NOMO-1 (cell line): ENCODE measurements around the gene AKT3.
"Not testable (repeated sequence)": the region's sequence is repeated elsewhere in the genome, so short reads cannot be mapped to it uniquely, and the experiment has no call there.

Source experiments
- DNase-seq, 2 experiments: peaks; one replicate each; lab custom pipeline; 2025; ENCODE audit not compliant: unreplicated experiment in 2 of 2; lab: John Stamatoyannopoulos, UW

AKT3 gene

DNA sequence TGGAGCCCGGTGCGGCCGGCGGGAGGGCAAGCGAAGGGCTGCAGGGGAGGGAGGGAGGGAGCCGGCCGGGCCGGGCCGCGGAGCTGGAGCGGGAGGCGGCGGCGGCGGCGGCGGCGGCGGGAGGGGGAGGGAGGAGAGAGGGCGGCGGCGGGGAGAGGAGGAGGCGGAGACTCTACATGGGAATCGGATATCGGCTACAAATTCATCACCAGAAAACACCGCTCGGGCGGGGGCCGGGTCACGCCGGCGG lies at the start of gene AKT3:
AKT3 (minus strand) TSS at position 42 of the 250 bp plus-strand sequence. CDS start 7,073 bp downstream, outside the sequence.
- peak; percentile 57 to 63 for DNase-seq

DNA sequence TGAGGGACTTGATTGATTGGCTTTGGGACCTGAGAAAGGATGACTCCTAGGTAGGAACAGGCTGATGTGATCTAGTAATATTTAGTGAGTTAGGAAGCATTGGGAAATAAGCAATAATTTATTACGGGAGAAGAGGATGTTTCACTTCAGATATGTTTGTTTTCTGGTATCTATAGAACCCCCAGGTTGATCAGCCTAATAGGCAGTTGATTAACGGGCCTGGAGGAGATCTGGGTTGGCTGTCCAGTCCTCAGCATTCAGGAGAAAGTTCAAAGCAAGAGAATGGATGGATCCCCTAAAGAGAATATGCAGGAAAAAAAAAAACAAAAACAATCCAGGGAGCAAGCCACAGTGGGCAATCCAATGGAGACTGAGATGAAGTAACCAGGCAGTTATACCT lies 48.2 kb upstream of the AKT3 start:
- no peak for DNase-seq

DNA sequence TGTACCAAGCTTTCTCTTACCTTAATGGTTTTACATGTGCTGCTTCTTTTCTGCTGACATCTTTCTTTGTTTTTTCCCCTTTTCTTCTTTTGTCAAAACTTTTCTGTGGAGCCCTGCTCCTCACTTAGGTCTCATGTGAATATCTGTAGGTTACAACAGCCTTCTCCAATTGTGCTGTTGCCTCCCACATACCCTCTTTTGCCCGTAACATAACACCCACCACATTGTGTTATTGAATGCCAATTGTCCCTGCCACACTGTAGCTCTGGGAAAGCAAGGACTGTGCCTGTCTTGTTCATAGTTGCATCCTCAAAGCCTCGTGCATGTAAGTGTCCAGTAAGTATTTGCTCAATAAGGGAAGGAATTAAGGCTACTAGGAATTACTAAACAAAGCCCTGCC lies 46.3 kb upstream of the AKT3 start:
- no peak for DNase-seq

DNA sequence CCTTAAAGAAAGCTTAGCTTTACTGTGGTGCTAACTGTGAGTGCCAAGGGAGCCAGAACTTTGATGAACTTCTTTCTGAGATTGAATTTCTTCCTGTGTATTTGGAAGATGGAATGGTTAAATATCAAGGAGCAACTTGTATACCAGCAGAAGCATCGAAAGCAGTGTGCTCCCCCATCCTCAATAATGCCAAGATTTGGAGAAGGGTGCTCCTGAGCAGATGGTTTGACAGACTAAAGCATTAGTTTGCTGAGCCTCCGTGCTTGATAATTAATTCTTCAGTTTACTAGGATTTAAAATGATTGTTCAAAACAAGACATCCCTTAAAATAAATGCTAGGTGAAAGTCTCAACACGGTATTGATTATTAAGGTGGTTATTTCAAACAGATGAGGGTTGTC lies 42.4 kb upstream of the AKT3 start:
- DNase-seq: no peak

DNA sequence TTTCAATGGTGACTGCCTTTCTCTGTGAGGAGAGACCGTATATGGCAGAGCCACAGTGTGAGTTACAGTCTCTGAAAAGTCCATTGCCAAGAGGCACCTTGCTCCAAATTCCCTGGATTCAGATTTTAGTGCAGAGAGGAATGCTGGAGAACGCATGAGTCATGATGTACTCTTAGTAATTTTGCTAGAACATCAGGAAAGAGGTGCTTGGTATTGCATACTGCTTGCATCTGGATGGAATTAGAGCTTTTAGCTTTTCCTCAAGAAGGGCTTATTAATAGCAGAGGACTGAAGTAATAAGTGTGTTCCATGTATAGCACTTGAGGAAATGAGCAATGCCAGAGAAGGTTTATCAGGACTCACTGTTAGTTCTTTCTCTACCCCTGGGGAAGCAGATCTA lies 40.5 kb upstream of the AKT3 start:
- DNase-seq: no peak

DNA sequence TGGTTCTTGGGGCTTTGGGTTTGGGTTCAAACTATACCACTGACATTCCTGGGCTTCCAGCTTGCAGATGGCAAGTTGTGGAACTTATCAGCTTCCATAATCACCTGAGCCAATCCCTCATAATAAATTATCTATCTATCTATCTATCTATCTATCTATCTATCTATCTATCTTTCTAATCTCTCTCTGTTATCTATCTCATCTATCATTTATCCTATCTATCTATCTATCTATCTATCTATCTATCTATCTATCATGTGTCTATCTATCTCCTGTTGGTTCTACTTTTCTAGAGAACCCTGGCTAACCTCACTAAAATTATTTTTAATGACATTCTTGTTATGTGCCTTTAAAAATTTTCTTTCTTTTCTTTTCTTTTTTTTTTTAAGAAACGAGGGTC lies 35.8 kb upstream of the AKT3 start:
- no peak for DNase-seq

GRCh38 chr1:243884603-243885002 lies 34.6 kb upstream of the AKT3 start:
- no peak for DNase-seq

- no peak for DNase-seq
Observed at GRCh38 chr1:243883551-243883950, 33.5 kb upstream of the AKT3 start.

GRCh38 chr1:243882276-243882675 lies 32.2 kb upstream of the AKT3 start:
- no peak for DNase-seq

GRCh38 chr1:243877058-243877457 lies 27.0 kb upstream of the AKT3 start:
- not testable (repeated sequence) for DNase-seq

GRCh38 chr1:243855616-243856318 lies 5.7 kb upstream of the AKT3 start:
- no peak for DNase-seq

DNA sequence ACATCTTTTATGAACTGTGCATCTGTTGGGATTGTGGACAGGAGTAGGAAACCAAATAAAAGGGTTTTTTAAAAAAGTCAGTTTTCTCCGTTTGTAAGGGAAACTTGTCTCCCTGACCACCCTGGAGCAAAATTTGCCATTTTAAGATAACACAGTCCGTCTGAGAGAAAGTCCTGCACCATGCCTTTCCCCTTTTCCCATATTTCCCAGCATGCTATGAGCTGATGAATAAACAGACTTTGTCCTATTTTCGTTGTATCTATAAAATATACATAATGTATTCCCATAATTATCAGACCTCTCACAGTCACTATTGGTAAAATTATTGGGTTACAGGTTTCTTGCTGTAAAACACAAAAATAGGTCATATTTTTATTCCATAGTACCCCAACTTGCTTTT lies 1.7 kb upstream of the AKT3 start:
- no peak for DNase-seq

DNA sequence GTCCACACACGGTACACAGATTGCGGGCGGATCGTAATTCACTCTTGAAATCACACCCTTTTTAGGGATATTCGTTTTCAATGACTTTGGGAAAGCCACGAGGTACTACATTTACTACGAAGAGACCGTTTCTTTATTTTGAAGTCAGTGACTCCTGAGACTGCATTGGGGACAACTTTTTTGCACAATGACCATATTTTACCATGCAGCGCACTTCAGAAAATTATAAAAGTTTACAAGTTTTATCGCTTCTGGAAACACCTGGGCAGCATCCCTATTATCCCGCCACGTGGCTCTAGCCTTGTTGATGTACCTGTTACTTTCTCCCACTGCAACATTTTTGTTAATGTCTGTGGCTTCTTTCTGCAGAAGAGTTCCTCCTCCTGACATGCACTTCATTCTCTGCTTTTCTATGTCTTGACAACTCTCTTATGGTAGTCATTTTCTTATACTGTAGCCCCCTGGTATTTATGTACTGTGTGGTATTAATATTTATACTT lies 1.3 kb upstream of the AKT3 start:
- DNase-seq: no peak

GRCh38 chr1:243850452-243851256 lies 611 bp upstream of the AKT3 start:
- DNase-seq: peak; percentile 57 to 63

DNA sequence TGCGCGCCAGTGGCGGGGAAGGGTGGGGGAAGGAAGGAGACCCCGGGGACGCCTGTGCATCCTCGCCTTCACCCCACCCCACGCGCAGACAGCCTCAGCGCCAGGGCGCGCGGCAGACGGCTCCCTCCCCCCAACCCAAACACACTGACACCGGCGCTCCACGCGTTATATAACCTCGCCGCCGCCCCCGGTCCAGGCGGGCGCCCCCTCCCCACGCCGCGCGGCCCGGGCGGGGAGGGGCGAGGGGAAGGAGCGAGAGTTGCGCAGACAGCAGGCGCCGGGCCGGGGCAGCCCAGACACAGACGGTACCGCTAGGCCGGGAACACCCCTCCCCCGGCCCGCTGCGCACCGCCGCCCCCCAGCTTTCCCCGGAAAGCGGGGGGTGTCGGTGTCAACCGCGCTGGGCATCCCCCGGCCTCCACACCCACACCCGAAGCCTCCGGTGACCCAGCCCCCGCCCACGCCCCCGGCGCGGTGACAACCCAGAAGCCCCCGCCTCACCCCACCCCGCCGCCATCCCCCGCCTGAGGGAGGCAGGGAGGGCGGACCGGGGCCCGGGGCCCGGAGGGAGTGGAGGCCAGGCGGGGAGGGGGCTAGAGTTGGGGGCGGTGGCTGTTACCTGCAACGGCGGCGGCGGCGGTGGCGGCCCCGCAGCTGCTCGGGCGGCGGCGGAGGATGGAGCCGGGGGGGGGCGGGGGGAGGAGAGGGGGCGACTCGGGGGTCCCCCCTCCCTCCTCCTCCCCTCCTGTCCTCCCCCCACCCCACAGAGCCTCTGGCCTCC lies 432 bp downstream of the AKT3 start:
- no peak for DNase-seq

GRCh38 chr1:243848858-243849420 lies 1.1 kb downstream of the AKT3 start:
- peak; percentile 38 to 56 for DNase-seq

DNA sequence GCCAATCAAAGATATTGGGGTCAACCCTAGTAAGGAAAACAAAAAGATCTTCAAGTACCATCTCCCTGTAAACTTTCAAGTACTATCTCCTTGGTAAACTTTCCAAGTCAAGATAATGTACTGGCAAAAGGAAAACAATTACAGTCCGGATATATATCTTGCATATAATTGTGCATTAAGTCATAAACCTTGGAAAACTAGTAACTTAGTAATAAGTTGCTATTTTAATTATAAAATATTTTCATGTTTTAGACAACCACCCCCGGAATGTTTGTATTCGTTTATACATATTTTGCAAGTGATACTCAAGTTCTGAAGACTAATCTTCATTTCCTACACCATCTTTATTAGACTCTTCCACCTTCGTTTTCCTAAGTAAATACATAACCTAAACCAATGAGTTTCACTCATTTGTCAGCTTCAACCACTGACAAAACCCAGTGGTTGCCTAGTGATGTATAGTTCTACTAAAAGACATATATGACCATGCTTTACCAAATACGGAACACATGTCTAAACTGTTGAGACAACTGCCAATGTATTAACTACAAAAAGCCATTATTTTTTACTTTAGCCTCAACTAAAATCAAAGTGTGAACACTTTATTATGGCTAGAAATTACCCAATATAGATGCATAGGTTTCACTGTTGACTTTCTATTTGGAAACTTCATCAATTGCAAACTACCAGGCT lies 1.7 kb downstream of the AKT3 start:
- peak in 1 of 2 experiments; percentile 23 for DNase-seq

- no peak for DNase-seq
Observed at GRCh38 chr1:243846761-243847160, 3.3 kb downstream of the AKT3 start.

DNA sequence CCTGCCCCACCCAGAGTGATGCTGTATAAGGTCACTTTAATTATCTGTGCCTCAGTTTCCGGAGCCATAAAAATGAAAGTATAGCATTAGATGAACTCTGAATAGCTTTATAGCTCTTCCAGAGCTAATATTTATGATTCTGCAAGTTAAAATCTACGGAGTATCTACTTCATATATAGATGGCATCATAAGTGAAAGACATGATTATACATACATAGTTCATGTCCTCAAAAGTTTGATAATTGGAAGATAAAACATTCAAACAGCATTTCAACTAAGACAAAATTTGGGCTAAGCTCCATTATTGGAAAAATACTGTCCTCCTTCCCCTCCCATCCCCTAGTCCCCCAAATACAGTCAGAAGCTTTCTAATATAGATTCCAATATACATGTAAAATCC lies 4.2 kb downstream of the AKT3 start:
- DNase-seq: no peak

GRCh38 chr1:243844186-243844585 lies 5.9 kb downstream of the AKT3 start:
- no peak for DNase-seq
